ELF-1 (cell line): ENCODE measurements around the gene DDX56.
A peak's percentile ranks its signal among the peaks of the same experiment; 100 is the strongest.

Experiments
- DNase-seq: peaks from one replicate; pipeline ENCODE4 v3.0.0-alpha.2; 2016; ENCODE audit warnings: low read depth, low spot score

DDX56 gene, protein sequence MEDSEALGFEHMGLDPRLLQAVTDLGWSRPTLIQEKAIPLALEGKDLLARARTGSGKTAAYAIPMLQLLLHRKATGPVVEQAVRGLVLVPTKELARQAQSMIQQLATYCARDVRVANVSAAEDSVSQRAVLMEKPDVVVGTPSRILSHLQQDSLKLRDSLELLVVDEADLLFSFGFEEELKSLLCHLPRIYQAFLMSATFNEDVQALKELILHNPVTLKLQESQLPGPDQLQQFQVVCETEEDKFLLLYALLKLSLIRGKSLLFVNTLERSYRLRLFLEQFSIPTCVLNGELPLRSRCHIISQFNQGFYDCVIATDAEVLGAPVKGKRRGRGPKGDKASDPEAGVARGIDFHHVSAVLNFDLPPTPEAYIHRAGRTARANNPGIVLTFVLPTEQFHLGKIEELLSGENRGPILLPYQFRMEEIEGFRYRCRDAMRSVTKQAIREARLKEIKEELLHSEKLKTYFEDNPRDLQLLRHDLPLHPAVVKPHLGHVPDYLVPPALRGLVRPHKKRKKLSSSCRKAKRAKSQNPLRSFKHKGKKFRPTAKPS

DNA sequence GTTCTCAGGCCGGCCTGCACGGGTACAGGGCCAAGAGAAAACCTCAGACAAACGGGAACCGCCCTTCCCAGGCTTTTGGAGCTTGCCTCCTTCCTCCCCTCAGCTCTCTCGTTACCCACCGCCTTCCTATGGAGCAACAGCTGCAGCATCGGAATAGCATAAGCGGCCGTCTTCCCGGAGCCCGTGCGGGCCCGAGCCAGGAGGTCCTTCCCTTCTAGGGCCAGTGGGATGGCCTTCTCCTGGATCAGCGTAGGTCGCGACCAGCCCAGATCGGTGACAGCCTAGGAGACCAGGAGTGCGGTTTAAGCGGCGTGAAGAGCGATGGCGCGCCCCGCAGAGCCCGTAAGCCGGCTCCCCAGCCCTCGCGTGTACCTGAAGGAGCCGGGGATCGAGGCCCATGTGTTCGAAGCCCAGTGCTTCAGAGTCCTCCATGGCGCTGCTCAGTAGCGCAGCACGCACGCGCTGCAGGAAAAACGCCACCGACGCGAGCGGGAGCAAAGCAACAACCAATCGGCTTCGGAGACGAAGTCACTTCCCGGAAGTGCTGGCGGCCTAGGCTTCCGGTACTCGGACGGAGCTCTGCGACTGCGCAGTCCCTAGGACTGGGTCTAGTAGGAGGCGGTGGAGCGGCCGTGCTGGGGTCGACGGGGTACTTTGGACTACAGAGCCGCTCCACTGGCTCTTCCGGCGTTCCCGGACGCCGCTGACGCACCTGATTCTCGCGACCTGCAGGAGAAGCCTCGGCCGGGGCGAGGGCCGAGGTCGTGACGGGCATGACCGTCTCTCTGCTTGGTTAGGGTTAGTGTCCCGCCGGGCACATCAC is at the start of gene DDX56:
Gene DDX56 (minus strand): TSS at position 445 of the 823 bp plus-strand sequence. CDS start 13 bp downstream, at position 432.
- peak; percentile 96 for DNase-seq

DNA sequence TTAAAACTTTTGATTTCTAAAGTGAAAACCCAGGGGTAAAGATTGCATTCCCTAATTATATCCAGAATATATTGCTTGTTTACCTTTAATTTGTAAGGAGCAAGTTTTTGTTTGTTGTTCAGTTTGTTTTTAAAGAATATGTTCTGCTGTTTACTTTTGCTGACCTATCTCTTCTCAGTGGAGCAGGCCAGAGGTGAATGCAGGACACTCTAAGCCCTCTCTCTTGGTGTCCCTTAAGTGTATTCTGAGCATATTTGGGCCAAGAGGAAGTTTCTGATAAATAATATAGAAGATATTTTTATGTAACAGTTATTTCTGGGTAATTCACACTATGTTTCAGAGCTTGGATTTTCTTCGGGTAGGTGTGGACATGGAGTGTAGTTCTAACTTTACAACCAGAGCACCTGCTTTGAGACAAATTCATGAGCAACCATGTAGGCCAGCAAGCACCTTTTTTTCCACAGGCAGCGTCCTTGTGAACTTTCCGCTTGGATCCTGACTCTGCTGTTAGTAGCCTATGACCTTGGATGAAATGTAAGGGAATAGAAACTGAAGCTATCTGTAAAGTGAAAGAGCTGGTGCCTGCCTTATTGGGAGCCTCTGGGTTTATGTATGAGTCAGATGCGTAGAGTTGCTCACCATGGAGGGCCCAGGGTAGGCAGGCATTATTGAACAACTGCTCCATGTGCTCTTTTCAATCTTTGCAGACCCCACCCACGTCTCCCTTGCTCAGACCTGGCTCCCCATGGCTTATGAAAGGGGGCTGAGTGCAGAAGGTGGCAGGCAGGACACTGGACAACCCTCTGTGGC is 48.8 kb upstream of the DDX56 start:
- no peak for DNase-seq

DNA sequence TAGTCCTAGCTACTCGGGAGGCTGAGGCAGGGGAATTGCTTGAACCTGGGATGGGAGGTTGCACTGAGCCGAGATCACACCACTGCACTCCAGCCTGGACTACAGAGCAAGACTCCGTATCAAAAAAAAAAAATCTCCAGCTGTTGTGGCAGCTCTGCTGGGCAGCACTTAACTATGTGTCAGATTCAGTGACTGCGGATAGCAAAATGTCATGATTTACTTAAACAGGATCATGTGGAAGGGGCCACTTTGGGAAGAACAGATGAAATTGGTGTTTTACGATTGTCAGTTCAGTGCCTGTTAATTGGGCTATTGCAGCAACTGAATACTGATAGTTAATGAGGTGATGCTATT is 48.0 kb upstream of the DDX56 start:
- no peak for DNase-seq

DNA sequence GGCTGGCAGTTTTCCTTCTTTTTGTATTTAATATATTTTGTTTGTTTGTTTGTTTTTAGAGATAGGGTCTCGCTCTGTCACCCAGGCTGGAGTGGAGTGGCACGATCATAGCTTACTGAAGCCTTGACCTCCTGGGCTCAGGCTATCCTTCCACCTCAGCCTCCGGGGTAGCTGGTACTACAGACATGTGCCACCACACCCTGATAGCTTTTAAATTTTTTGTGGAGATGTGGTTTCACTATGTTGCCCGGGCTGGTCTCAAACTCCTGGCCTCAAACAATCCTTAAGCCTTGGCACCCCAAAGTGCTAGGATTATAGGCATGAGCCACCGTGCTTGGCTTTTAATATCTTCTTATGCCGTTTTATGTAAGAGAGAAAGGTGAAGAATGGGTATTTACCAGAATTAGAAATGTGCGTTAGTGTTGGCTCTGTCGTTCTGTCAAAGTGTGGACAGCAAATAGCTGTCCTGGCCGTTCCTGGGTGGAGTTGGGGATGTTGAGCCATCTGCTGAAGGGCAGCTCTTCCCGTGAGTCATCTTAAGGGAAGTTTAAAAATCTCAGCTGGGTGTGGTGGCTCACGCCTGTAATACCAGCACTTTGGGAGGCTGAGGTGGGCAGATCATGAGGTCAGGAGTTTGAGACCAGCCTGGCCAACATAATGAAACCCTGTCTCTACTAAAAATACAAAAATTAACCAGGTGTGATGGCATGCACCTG is 47.5 kb upstream of the DDX56 start:
- DNase-seq = no peak

DNA sequence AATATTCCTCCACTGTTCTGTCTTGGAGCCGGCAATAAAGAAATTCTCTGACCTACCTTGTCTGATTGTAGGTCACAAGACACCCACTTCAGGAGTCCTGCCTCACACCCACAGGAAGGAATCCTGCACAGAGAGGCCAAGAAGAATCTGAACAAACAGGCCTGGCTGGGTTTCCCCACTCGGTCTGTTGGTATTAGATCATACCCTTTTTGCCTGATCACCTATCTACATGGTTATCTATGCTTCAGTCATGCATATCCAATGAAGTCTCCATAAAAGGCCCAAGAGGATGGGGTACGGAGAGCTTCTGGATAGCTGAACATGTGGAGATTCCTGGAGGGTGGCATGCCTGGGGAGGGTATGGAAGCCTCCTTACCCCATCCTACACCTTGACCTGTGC is 45.0 kb upstream of the DDX56 start:
- peak; percentile 71 for DNase-seq

DNA sequence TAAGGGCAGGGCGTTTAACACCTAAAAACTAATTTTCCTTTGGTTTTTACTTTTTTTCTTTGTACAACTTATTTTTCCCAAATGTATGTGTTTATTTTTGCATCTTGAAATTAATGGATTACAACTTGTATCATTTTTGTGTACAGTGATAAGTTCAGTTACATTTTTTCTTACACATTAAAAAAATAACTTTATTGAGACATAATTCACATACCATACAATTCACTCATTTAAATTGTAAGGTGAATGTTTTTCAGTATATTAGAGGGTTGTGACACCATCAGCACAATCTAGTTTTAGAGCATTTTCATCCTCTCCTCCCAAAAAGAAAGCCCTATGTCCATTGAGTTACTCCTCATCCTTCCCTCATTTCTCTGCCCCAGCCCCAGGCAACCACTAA is 44.3 kb upstream of the DDX56 start:
- no peak for DNase-seq

DNA sequence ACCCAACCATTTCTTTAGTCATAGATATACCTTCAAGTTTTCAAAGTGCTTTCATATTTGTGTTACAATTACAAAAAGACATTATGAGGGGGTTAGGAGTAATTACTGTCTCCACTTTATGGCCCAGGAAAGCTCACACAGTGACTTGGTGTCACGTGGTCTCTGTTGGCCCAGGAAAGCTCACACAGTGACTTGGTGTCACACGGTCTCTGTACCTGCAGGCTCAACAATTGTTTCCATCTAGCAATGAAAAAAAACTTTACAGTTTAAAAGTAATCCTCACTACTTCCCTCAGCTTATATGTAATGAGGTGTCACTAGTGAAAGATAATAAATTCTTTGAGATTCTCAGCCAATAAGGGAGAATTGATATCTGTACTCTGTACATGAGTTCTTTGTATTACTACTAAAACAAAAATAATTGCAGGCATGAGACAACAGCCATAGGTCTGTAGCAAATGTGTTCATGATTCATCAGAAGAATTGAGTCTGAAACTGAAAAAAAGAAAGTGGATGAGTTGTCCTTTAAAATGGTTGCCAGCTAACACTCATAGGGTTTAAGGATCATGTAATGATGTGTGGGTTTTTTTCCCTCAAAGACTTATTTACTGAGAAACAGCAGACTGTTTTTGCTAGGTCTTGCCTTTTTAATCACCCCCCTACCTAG is 43.6 kb upstream of the DDX56 start:
- no peak for DNase-seq

DNA sequence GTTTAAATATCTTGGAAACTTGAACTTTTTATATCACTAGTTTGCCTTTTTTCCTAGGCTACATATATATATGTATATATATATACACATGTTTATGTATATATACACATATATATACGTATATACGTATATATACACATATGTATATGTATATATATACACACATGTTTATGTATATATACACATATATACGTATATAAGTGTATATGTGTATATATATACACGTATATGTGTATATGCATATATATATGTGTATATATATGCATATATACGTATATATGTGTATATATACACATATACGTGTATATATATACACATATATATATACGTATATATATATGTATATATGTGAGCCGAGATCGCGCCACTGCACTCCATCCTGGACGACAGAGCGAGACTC is 42.8 kb upstream of the DDX56 start:
- no peak for DNase-seq

DNA sequence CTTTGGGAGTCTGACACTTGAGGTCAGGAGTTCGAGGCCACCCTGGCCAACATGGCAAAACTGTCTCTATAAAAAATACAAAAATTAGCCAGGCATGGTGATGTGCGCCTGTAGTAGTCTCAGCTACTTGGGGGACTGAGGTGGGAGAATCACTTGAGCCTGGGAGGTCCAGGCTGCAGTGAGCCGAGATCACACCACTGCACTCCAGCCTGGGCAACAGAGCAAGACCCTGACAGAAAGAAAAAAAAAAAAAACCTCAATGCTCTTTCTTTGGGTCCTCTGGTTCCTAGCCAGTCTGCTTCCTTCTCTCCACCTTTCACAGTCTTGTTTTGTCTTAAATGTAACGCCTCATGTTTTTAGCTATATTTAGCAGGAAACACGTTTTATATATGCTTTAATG is 42.1 kb upstream of the DDX56 start:
- no peak for DNase-seq

DNA sequence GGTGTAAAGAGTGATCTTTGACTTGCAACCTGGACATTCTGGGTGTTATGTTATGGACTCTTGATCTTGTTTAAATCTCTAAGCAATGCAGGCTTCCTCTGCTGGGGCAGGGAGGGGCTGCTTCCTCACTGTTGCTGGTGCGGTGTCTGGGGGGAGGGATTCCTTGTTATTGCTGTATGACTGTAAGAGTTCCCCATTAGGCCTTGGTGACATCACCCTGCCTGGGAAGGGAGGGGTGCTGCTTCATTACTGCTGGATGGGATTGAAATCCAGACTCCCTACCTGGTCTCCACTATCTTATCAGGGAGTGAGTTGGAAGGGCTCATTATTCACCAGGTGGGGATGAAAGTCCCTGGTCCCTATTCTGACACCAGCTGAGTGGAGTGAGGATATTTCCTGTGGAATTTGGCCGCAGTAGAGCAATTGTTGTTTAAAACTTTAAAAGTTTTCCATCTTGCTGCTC is 41.5 kb upstream of the DDX56 start:
- DNase-seq = peak; percentile 50

DNA sequence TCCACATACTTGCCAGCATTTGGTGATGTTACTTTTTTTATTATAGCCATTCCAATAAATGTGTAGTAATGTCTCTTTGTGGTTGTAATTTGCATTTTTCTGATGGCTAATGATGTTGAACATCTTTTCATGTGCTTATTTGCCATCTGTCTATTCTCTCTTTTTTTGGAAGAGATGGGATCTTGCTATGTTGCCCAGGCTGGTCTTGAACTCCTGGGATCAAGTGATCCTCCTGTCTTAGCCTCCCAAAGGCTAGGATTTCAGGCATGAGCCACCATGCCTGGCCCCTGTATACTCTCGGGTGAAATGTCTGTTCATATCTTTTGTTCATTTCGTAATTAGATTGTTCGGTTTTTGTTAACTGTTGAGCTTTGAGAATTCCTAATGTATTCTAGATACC is 36.1 kb upstream of the DDX56 start:
- no peak for DNase-seq

DNA sequence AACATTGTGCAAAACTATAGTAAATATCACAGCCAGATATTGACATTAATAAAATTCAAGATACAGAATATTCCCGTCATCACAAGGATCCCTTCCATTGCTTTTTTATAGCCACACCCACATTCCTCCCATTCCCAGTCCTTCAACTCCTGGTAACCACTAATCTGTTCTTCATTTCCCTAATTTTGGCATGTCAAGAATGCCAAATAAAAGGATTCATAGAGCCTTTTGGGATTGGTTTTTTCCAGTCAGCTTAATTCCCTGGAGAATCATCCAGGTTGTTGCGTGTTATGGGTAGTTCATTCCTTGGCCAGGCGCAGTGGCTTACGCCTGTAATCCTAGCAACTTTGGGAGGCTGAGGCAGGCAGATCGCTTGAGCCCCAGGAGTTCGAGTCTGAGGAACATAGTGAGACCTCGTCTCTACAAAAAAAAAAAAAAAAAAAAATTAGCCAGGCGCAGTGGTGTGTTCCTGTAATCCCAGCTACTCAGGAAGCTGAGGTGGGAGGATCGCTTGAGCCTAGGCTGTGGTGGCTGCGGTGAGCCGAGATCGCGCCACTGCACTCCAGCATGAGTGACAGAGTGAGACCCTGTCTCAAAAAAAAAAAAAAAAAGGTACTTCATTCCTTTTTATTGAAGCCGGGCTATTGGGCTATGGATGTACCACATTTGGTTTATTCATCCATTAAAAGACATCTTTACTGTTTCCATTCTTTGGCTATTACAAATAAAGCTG is 35.4 kb upstream of the DDX56 start:
- peak; percentile 60 for DNase-seq

DNA sequence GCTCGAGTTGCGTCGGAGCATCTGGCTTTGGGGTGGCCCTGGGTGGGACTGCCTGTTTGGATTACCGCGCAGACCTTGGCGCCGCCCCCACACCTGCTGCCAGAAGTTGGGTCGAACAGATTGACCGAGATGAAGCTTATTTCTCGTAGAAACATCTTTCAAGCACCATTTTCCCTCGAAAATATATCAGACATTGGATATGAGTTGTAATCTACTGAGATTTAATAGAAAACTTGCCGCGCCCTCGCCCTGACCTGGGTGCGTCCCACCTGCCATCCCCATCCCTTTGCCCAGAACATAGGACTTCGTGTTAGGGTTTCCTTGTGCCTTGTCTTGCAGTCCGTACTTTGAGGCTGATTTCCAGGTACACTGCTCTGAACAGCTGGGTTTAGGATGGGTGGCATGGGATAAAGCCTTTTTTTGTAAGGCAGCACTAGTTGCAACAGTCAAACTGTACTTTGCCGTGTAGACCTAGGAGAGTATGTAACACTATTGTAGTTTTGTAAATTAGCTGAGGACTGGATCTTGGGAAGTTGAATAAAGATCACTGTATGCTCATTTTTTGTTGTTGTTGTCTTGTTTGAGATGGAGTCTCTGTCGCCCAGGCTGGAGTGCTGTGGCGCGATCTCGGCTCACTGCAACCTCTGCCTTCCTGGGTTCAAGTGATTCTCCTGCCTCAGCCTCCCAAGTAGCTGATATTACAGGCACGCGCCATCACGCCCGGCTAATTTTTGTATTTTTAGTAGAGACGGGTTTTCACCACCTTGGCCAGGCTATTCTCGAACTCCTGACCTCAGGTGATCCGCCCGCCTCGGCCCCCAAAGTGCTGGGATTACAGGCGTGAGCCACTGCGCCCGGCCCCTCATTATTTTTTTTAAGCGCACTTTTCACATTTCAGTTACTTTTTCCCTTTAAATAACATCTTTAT is 33.7 kb upstream of the DDX56 start:
- no peak for DNase-seq

DNA sequence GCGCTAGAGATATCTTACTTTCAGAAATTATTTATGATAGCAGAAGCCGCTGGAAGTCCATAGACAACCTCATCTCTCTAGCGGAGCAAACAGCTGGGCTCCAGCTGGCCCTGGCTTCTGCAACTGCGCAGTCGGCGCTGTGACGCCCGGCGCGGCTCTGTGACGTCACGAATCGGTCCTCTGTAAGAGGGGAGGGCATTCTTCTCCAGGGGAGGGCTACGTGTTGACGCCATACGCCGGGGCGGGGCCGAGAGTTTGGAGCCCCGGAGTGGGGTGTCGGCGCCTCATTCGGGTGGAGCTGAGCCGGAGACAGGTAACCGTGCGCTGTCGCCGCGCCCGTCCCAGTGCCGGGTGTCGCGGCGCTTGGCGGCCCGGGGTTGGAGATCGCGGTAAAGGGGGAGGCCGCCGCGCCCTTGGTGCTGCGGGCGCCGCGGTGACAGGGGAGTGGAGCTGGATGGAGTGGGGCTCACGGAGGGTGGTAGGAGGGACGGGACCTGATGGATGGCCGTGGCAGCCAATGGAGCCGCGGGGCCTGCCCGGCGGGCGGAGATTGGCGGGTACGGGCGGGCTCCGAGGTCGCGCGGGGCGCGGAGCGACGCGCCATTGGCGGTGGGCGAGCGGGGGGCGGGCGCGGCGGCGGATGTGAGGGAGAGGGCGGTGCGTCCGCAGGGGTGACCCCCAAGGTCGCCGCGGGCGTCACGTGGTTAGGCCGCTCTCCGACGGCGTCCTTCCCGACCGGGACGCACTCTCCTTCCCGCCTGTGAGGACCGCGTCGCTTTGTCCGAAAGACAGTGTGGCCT is 32.8 kb upstream of the DDX56 start, which contains the start of gene OGDH:
Gene OGDH (plus strand): TSS at position 287 of the 800 bp plus-strand sequence. CDS start 17,717 bp downstream, outside the sequence.
- peak; percentile 99 for DNase-seq

DNA sequence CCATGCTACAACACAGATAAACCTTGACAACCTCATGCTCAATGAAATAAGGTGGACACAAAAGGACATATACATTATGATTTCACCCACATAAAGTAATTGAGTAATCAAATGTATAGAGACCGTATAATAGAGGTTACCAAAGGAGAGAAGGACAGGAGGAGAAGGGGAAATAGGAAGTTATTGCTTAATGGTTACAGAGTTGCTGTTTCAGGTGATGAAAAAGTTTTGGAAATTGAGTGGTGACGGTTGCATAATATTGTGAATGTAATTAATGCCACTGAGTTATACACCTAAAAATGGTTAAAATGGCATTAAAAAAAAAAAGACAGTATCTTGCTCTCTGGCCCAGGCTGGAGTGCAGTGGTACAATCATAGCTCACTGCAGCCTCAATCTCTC is 31.2 kb upstream of the DDX56 start:
- no peak for DNase-seq

DNA sequence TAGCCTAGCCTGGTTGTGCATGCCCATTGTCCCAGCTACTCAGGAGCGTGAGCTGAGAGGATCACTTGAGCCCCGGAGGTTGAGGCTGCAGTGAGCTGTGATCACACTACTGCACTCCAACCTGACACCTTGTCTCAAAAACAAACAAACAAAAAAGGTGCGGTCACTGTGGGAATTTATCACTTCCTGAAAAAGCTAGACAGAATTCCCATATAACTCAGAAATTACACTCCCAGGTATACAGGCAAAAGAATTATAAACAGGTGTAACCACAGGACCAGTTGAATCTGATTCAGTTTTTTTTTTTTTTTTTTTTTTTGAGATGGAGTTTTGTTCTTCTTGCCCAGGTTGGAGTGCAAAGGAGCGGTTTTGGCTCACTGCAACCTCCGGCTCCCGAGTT is 29.5 kb upstream of the DDX56 start:
- DNase-seq = no peak

DNA sequence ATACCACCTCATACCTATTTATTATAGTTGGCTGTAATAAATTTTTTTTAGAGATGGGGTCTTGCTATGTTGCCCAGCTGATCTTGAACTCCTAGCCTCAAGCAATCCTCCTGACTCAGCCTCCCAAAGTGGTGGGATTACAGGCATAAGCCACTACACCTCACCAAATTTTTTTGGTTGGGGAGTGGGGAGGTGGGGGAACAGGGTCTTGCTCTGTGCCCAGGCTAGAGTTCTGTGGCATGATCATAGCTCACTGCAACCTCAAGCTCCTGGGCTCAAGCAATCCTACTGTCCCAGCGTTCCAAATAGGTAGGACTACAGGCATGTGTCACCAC is 28.8 kb upstream of the DDX56 start:
- DNase-seq = no peak

DNA sequence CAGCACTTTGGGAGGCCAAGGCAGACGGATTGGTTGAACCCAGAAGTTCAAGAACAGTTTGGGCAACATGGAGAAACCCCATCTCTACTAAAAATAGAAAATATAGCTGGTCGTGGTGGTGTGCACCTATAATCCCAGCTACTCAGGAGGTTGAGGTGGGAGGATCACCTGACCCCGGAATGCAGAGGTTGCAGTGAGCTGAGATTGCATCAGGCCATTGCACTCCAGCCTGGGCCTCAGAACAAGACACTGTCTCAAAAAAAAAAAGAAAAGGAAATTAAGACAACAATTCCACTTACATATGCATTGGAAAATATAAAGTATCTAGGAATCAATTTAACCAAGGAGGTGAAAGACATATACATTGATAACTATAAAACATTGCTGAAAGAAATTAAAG is 25.5 kb upstream of the DDX56 start:
- DNase-seq = no peak
